ENCODE data around the gene ZFAND4.
A peak's percentile ranks its signal among the peaks of the same experiment; 100 is the strongest.
"Not testable (repeated sequence)": the region's sequence is repeated elsewhere in the genome, so short reads cannot be mapped to it uniquely, and the experiment has no call there.

ZFAND4 gene

DNA sequence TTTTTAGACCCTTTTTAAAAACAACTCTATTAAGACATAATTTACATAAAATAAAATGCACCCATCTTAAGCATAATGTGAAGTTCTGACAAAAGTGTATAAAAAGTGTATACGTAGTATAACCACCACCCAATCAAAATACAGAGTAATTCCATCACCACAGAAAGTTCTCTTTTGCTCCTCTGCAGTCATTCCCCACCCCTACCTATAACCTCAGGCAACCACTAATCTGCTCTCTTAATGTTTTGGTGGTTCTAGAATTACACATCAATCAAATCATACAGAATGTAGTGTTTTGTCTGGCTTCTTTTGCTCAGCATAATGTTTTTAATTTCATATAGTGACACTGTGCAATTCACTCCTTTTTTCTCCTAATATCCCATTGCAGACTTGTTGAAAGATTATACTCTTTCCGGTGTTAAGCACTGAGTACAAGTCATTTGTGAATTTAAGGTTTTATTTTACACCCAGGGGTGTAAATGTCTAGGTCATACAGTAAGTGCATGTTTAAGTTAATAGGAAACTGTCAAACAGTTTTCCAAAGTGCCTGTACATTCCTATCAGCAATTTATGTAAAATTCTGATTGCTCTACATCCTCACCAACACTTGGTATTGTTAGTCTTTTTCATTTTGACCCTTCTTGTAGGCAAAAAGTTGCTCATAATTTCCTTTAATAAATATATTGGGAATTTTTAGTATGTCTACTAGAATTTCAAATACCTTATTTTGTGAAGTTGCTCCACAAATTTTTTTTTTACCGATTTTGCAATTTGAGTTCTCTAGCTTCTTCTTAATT lies 86.3 kb downstream of the ZFAND4 start:
- FAIRE-seq, result peak; percentile 34

DNA sequence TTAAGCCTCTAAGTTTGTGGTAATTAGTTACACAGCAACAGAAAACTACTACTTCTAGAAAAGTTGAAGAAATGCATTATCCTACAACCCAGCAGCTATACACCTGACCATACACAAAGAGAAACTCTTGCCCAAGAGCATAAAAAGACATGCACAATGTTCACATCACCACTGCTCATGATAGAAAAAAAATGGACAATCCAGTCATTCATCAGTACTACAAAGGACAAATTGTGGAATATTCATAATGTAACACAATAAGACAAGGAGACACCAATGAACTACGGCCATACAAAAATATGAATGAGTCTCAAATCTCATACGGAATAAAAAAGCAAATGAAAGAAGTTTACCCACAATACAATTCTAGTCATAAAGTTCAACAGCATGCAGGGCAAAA lies 87.4 kb downstream of the ZFAND4 start:
- FAIRE-seq, result no peak

DNA sequence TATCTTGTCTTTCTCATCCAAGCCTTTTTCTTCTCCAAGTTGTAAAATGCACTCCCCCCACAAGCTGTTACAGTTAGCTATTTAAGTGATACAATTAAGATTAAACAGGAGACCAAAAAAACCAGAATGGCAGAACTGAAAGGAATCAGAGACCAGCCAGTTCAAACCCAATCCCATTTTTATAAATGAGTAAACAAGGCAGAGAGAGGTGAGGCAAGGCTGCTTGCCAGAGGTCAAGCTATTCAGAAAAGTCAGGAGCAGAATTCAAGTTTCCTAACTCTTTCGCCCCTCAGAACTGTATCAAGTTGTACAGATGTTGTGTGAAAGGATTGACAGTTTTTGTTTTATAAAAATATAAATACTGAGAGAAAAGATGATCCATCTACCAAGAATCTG lies 90.2 kb downstream of the ZFAND4 start:
- no peak for FAIRE-seq

DNA sequence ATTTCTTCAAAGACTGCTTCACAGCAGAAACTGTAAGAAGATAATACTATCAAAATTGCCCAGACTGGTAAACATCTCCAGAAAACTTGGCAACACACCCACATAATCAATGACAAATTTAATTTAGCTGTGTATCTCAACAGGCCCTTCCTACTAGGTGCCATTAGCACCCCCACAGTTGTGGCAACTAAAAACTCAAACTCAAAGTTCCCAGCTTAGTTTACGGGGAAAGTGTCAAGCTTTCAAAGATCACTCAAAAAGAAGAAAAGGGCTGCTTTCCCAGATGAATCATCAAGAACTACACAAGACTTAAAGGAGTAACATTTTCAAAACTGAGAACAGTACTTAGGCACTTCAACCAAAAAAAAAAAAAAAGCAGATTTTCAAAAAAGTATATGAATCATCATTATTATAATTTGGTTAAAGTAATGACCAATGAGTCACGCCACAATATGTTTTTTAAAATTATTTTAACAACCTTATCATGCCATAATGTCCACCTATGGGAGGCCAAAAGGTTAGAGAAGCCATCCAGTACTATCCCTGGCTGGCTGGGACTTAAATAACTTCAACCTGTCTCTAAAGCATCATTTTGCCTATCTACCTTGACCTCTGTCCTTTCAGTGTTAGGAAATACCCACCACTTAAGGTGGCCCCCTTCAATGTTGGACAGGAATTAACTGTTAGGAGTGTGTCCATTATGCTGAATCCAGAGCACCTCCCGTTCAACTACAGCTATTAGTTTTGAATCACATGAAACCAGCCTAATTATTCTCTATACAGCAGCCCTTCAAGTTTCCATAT lies 90.8 kb downstream of the ZFAND4 start:
- FAIRE-seq, result no peak

DNA sequence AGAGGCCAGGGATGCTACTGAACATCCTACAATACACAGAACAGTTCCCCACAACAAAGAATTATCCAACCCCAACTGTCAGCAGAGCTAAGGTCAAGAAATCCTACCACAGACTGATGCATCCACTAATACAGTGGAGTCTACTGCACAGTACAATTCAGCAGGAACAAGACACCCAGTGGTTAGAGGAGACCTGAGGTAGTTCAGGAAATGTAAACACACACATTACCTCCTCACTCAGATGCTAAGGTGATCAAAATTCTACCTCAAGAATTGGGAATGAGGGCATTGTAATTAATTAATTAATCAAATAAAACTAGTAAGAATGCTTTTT lies 91.4 kb downstream of the ZFAND4 start:
- no peak for FAIRE-seq

DNA sequence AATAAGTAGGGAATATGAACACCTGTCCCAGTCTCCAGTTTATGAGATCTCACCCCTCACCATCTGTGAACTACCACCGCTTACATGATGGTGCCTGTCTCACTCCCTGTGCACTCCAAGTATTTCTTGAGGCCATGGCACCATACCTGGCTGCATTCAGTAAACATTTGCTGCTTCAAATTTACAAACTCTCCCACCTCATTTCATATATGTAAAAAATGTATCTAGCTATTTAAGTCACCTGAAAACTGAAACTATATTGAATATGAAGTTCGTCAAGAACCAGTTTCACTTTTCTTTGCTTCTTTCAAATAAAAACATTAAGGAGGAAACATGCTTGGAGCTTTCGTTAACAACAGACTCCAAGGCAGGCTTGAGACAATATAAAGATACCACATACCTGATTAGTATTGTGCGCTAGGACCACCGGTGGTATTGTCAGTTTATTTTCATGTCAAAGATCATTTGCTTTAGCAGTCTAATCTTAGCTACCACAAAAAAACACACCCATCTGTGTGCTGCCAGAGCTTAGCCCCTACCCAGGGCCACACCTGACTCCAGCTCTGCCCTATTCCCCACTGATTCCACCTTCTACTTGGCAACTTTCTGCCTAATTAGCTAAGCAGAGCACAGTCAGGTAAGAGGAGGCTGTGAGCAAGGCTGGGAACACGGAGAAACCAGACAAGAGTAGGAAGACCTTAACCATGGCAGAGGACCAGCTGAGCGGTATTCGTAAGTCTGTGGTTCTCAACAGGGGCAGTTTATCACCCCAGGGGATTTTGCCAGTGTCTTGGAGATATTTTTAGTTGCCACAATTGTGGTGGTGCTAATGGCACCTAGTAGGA lies 92.0 kb downstream of the ZFAND4 start:
- FAIRE-seq, result no peak

DNA sequence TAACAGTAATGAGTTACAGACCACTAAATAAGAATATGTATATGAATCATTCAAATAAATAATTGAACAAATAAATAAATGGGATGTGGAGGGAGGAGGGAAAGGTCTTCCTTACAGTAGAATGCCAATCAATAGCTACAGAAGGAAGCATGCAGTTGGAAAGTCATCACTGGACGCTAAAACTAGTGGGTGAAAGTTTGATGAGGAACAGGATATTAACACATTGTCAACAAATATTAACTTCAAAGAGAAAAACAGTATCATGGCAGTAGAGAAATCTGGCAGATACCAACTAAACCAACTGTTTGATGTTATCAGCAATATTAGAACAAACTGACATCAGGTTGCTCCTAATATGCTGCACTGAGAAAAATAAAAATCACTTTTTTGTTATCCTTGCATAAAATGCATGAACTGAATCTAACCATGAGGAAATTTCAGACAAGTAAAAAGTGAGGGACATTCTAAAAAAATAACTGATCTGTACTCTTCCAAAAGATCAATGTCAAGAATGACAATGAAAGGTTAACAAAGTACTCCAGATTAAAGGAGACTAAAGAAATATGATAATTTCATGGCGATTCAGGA lies 94.1 kb downstream of the ZFAND4 start:
- FAIRE-seq, result no peak

DNA sequence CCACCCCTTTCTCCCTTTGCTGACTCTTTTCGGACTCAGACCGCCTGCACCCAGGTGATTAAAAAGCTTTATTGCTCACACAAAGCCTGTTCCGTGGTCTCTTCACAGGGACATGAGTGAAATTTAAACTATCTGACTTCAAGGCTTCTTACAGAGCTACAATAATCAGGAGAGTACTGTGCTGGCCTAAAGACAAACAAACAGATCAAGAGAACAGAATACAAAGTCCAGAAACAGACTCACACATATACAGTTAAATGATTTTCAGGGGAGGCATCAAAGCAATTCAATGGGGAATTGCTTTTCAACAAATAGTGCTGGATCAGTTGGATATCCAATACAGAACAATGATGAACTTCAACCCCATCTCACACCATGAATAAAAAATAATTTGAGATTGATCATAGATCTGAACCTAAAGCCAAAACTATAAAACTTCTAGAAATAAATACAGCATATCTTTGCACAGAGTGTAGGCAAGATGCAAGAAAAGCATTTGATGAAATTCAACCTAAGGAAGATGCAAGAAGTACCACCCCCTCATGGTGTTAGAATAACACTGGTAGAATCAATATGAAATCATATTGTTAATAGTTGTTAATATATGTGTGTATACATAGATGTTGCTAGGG lies 96.5 kb downstream of the ZFAND4 start:
- no peak for FAIRE-seq

DNA sequence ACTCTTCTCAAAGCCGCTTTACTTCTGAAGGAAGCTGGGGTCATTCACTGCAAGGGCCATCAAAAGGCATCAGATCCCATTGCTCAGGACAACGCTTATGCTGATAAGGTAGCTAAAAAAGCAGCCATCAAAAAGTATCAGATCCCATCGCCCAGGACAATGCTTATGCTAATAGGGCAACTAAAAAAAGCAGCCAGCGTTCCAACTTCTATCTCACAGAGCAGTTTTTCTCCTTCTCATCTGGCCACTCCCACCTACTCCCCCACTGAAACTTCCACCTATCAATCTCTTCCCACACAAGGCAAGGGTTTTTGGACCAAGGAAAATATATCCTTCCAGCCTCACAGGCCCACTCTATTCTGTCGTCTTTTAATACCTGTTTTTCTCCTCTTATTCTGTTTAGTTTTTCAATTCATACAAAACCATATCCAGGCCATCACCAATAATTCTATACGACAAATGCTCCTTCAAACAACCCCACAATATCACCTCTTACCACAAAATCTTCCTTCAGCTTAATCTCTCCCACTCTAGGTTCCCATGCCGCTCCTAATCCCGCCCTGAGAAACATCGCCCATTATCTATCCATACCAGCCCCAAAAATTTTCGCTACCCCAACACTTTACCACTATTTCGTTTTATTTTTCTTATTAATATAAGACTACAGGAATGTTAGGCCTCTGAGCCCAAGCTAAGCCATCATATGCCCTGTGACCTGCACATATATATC lies 97.4 kb downstream of the ZFAND4 start:
- FAIRE-seq, result not testable (repeated sequence)

DNA sequence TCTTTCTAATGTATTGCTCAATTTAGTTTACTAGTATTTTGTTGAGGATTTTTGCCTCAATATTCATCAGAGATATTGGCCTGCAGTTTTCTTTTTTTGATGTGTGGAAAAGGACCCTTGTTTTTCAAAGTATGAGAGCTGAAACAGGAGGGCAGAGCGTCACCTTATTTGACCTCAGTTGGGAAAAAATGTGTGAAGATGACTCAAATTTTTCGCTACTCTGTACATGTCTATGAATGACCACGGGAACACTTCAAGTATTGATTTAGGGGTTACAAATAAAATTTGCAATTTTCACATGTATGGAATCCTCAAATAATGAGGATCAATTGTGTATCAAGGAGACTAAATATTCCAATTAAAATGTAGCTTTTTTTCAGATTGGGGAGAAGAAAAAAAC lies 103.1 kb downstream of the ZFAND4 start:
- no peak for FAIRE-seq

DNA sequence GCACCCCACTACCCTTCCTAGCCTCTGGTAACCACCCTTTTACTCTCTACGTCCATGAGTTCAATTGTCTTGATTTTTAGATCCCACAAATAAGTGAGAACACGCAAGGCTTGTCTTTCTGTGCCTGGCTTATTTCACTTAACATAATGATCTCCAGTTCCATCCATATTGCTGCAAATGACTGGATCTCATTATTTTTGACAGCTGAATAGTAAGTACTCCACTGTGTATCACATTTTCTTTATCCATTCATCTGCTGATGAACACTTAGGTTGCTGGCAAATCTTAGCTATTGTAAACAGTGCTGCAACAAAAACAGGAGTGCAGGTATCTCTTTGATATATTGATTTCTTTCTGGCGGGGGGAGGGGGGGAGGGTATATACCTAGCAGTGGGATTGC lies 106.2 kb downstream of the ZFAND4 start:
- FAIRE-seq, result no peak
